Head of caudate nucleus (tissue), 42 donors: ENCODE results near the gene SLC10A2.

ENCODE experiments used
- DNase-seq, 42 donors: peaks; one replicate each; pipeline versions ENCODE4 v3.0.0 to v3.0.0-alpha.2; 2020 to 2021; ENCODE audit warnings: mixed read lengths in 7 of 42
- intact Hi-C: fragments of 100-400 bp; cut with DNase I; formaldehyde crosslinking; loops from one replicate; pipeline ENCODE4 v1.15.0; 2022

SLC10A2 gene

GRCh38 chr13:103062079-103062478 is 4.1 kb downstream of the SLC10A2 start:
- intact Hi-C loops = no loop called here
- DNase-seq = no peak

- DNase-seq = no peak
- intact Hi-C loops = no loop called here
These were observed 10.2 kb downstream of the SLC10A2 start for GRCh38 chr13:103056008-103056407.

GRCh38 chr13:103055166-103055565 is 11.1 kb downstream of the SLC10A2 start:
- DNase-seq = no peak
- intact Hi-C loops = no loop called here

- no peak for DNase-seq
- intact Hi-C loops = no loop called here
These were observed 19.5 kb downstream of the SLC10A2 start for GRCh38 chr13:103046676-103047075.

- intact Hi-C loops = no loop called here
- DNase-seq = no peak
These were observed 22.2 kb downstream of the SLC10A2 start for GRCh38 chr13:103044056-103044455.

- intact Hi-C loops = no loop called here
These were observed 26.2 kb downstream of the SLC10A2 start for GRCh38 chr13:103040006-103040405.

GRCh38 chr13:103039183-103039582 is 27.0 kb downstream of the SLC10A2 start:
- no peak for DNase-seq
- intact Hi-C loops = no loop called here

More at GRCh38 chr13:103040006-103040405, 26.2 kb downstream of the SLC10A2 start:
- DNase-seq = no peak

- intact Hi-C loops = no loop called here
- DNase-seq = no peak
These were observed 29.9 kb downstream of the SLC10A2 start for GRCh38 chr13:103036268-103036667.

GRCh38 chr13:103033999-103034398 is 32.2 kb downstream of the SLC10A2 start:
- intact Hi-C loops = no loop called here
- no peak for DNase-seq

GRCh38 chr13:103031332-103031873 is 34.8 kb downstream of the SLC10A2 start:
- intact Hi-C loops = no loop called here
- no peak for DNase-seq

- intact Hi-C loops = no loop called here
- DNase-seq = no peak
These were observed 35.4 kb downstream of the SLC10A2 start for GRCh38 chr13:103030776-103031175.

- DNase-seq = no peak
- intact Hi-C loops = no loop called here
These were observed 36.4 kb downstream of the SLC10A2 start for GRCh38 chr13:103029798-103030197.

- no peak for DNase-seq
- intact Hi-C loops = no loop called here
These were observed 43.9 kb downstream of the SLC10A2 start for GRCh38 chr13:103022336-103022735.

GRCh38 chr13:103018556-103018955 is 47.7 kb downstream of the SLC10A2 start:
- intact Hi-C loops = no loop called here
- DNase-seq = no peak

GRCh38 chr13:103012646-103013045 is 53.6 kb downstream of the SLC10A2 start:
- intact Hi-C loops = no loop called here

GRCh38 chr13:103009051-103009840 is 57.0 kb downstream of the SLC10A2 start:
- intact Hi-C loops = no loop called here
- no peak for DNase-seq

More at GRCh38 chr13:103012646-103013045, 53.6 kb downstream of the SLC10A2 start:
- DNase-seq = no peak

GRCh38 chr13:103007427-103007762 is 58.8 kb downstream of the SLC10A2 start:
- intact Hi-C loops = no loop called here
- DNase-seq = no peak

- intact Hi-C loops = no loop called here
- DNase-seq = no peak
These were observed 59.4 kb downstream of the SLC10A2 start for GRCh38 chr13:103006641-103007426.

GRCh38 chr13:103004661-103005345 is 61.4 kb downstream of the SLC10A2 start:
- intact Hi-C loops = no loop called here
- no peak for DNase-seq

- intact Hi-C loops = no loop called here
- DNase-seq = no peak
These were observed 62.6 kb downstream of the SLC10A2 start for GRCh38 chr13:103003631-103004030.
